GM12878 (cell line): ENCODE measurements around the gene NFATC3. TPM values are rescaled to one million over a fixed set of nuclear protein-coding genes. Genes with fewer than 3 reads are reported as not detected.

Source experiments
- ATAC-seq: fragments of 200-7000 bp; cut with Tn5 transposase; 3 replicates; pipeline ENCODE4 v1.9.1; 2020; ENCODE audit warnings: mild to moderate bottlenecking, moderate library complexity
- BruUV-seq: library from RNA; stranded (reverse); fragments of 400-500 nt; replicated peaks from 2 replicates; lab custom pipeline; 2021; lab: Mats Ljungman, UMichigan
- CTCF ChIA-PET: fragments of 300-600 bp; sonication (Branson Sonifier 250); formaldehyde crosslinking; extraction: SDS; loops from one replicate; lab custom pipeline; 2021; ENCODE audit warnings: inconsistent platforms; lab: Yijun Ruan, JAX
- POLR2A ChIA-PET: fragments of 350-600 bp; formaldehyde crosslinking; extraction: SDS; loops from one replicate; lab custom pipeline; 2021; ENCODE audit warnings: inconsistent platforms; lab: Charles Lee
- RAD21 ChIA-PET: fragments of 300-600 bp; sonication (Branson Sonifier 250); formaldehyde crosslinking; loops from one replicate; lab custom pipeline; 2023; ENCODE audit warnings: antibody characterized with exemption; ENCODE audit not compliant: unreplicated experiment; lab: Charles Lee
- SMC1A ChIA-PET: fragments of 300-600 bp; sonication (Branson Sonifier 250); formaldehyde crosslinking; loops from one replicate; lab custom pipeline; 2023; ENCODE audit not compliant: unreplicated experiment, uncharacterized antibody; lab: Charles Lee
- DNase-seq: peaks from one replicate; pipeline ENCODE4 v3.0.0-alpha.2; 2011; ENCODE audit warnings: low read depth, low spot score
- FAIRE-seq: peaks from 3 replicates; lab custom pipeline; 2011; peaks lifted over from hg19 to GRCh38; lab: Jason Lieb, UNC
- H2AFZ ChIP-seq: 2 replicates; pipeline ENCODE4 v1.6.0; 2011; ENCODE audit warnings: low read depth, low read length, control low read depth; ENCODE audit not compliant: control insufficient read depth
- H3K27ac ChIP-seq: 2 replicates; pipeline ENCODE4 v1.5.1; 2011; ENCODE audit warnings: control low read depth; ENCODE audit not compliant: control insufficient read depth, insufficient read depth
- H3K27me3 ChIP-seq, 2 experiments: replicated peaks in 1 of 2; 2 replicates each; pipeline versions ENCODE4 v1.6.0 to v1.6.1; 2011; ENCODE audit warnings: low read length in 1 of 2; ENCODE audit not compliant: control insufficient read depth in 2 of 2, insufficient read depth in 2 of 2
- H3K36me3 ChIP-seq, 2 experiments: 2 replicates each; pipeline ENCODE4 v1.5.1; 2011; ENCODE audit warnings: low read length in 1 of 2; ENCODE audit not compliant: control insufficient read depth in 2 of 2, insufficient read depth in 2 of 2
- H3K4me1 ChIP-seq: 2 replicates; pipeline ENCODE4 v1.6.1; 2011; ENCODE audit warnings: mild to moderate bottlenecking, low read length, moderate library complexity, mixed read lengths; ENCODE audit not compliant: control insufficient read depth, insufficient read depth
- H3K4me2 ChIP-seq: 2 replicates; pipeline ENCODE4 v1.6.0; 2011; ENCODE audit warnings: control low read depth; ENCODE audit not compliant: control insufficient read depth, insufficient read depth
- H3K4me3 ChIP-seq: fragments of 200-600 bp; sonication (generic); 2 replicates; pipeline ENCODE4 v1.5.1; 2016
- H3K79me2 ChIP-seq: 2 replicates; pipeline ENCODE4 v1.6.0; 2011; ENCODE audit warnings: low read length; ENCODE audit not compliant: control insufficient read depth, insufficient read depth
- H3K9ac ChIP-seq: 2 replicates; pipeline ENCODE4 v1.8.0; 2011; ENCODE audit warnings: low read length, control low read depth, mixed read lengths; ENCODE audit not compliant: control insufficient read depth, insufficient read depth
- H3K9me3 ChIP-seq: replicated peaks from 3 replicates; pipeline ENCODE4 v1.5.1; 2011; ENCODE audit warnings: mild to moderate bottlenecking, low read length; ENCODE audit not compliant: control insufficient read depth, insufficient read depth
- H4K20me1 ChIP-seq: 2 replicates; pipeline ENCODE4 v1.6.0; 2011; ENCODE audit not compliant: control insufficient read depth, insufficient read depth
- EED ChIP-seq: sonication (generic); IDR thresholded peaks from 2 replicates; pipeline ENCODE4 v1.6.1; 2016; ENCODE audit warnings: antibody characterized with exemption, low read depth
- GABPA ChIP-seq: IDR thresholded peaks from 2 replicates; pipeline ENCODE4 v1.6.1; 2014; ENCODE audit warnings: antibody characterized with exemption, low read depth, mild to moderate bottlenecking, inconsistent platforms
- JUNB ChIP-seq: IDR thresholded peaks from 2 replicates; pipeline ENCODE4 v1.6.1; 2016; ENCODE audit warnings: antibody characterized with exemption, mild to moderate bottlenecking
- MEF2B ChIP-seq: fragments of 450-650 bp; IDR thresholded peaks from 2 replicates; pipeline ENCODE4 v1.6.1; 2018; ENCODE audit warnings: mild to moderate bottlenecking, moderate library complexity; ENCODE audit not compliant: partially characterized antibody, poor library complexity, severe bottlenecking
- NR2C1 ChIP-seq: fragments of 450-650 bp; IDR thresholded peaks from 2 replicates; pipeline ENCODE4 v1.6.1; 2017; ENCODE audit warnings: antibody characterized with exemption, mild to moderate bottlenecking, moderate library complexity
- POLR2A ChIP-seq: IDR thresholded peaks from 2 replicates; pipeline ENCODE4 v1.6.1; 2011; ENCODE audit warnings: low read depth, mild to moderate bottlenecking, low read length
- SIN3A ChIP-seq: IDR thresholded peaks from 2 replicates; pipeline ENCODE4 v1.6.1; 2012; ENCODE audit warnings: low read depth, low read length, improper control_type of control experiment
- SREBF1 ChIP-seq: IDR thresholded peaks from 2 replicates; pipeline ENCODE4 v1.6.1; 2012; ENCODE audit warnings: mild to moderate bottlenecking, low read length
- YBX1 ChIP-seq: fragments of 450-650 bp; IDR thresholded peaks from 2 replicates; pipeline ENCODE4 v1.6.1; 2016; ENCODE audit warnings: antibody characterized with exemption
- whole genome bisulfite sequencing: methylation state at CpG from one replicate; pipeline ENCODE4 v1.1.6; 2016; ENCODE audit warnings: low lambda C conversion rate; ENCODE audit not compliant: insufficient replicate concordance, insufficient coverage; ENCODE audit errors: missing lambda C conversion rate; 5-methylcytosine and 5-hydroxymethylcytosine counted together
- in situ Hi-C: fragments of 300-500 bp; cut with MboI; formaldehyde crosslinking; loops from 9 replicates; pipeline ENCODE4 v1.14.3; 2018; ENCODE audit warnings: mixed read lengths
- intact Hi-C: fragments of 100-400 bp; cut with micrococcal nuclease; formaldehyde crosslinking; loops from one replicate; pipeline ENCODE4 v1.14.2; 2022; ENCODE audit not compliant: unreplicated experiment
- polyA plus RNA-seq, 11 experiments: library from polyadenylated mRNA; depleted of rRNA in 4 of 11; unstranded in 6 of 11; stranded (reverse) in 5 of 11; fragments of >200 nt; fragmentation: Nextera tagmentation in 4 of 11; fragmentation: Illumina TruSeq in 1 of 11; extraction: Ambion mirVana in 4 of 11; extraction: Trizol in 1 of 11; gene quantifications; 1 replicate in 1 of 11; 2 replicates in 10 of 11; pipeline versions ENCODE4 v1.2.1 to v1.2.3, GENCODE V29; 2011 to 2016; ENCODE audit warnings: inconsistent platforms in 2 of 11, missing spikeins in 2 of 11, low read depth in 1 of 11
- total RNA-seq, 4 experiments: library from RNA; depleted of rRNA in 3 of 4; stranded (reverse); fragments of >200 nt in 3 of 4; fragmentation: Illumina TruSeq in 1 of 4; extraction: Trizol in 1 of 4; gene quantifications; 2 replicates each; pipeline versions ENCODE4 v1.2.1 to v1.2.3, GENCODE V29; 2013 to 2021
- TF ChIP-seq, protein P1 (sequence below): fragments of 450-650 bp; IDR thresholded peaks from 2 replicates; pipeline ENCODE4 v1.6.1; 2017; ENCODE audit warnings: antibody characterized with exemption, mild to moderate bottlenecking, moderate library complexity

The NFATC3 gene
- total and polyA plus RNA-seq, 10 of the 15 experiments (the other 5 are each of a cell fraction or from before 2014, with no cell fraction given): 4.2 to 37.6 (median 24.9) TPM

GRCh38 chr16:68087688-68088087, 2.5 kb downstream of the NFATC3 start:
- Histone ChIP-seq H3K27ac (no peak overlapping the region), H3K4me2 (peak overlapping the region; percentile 80), H3K9me3 (no peaks in the 10 kb centered on the region), H3K9ac (peak overlapping the region; percentile 1; the same call in 1 of the 2 replicates), H4K20me1 (no peaks in the 10 kb centered on the region), H3K79me2 (peaks cover 68% of the 10 kb centered on the region), H3K27me3 (no peaks in the 10 kb centered on the region), H2AFZ (no peak overlapping the region), H3K4me1 (peaks cover 25% of the 10 kb centered on the region), H3K4me3 (peak overlapping the region; percentile 88), H3K36me3 (no peaks in the 10 kb centered on the region)
- ATAC-seq (no peak), DNase-seq (no peak), FAIRE-seq (no peak)
- 35% methylated on average over 2 of the region's 2 CpGs for WGBS
- intact Hi-C loops (loop anchor here (5.0 kb wide), 1 partner anchor 40 kb away; no protein-coding TSS in a partner anchor), in situ Hi-C loops (no loop called here)
- BruUV-seq: no TSS peak
- ChIA-PET RAD21 (interaction anchor here (0.9 to 1.3 kb wide), 4 partner anchors 9 to 77 kb away, joined by 3 to 5 read pairs (median 3); no protein-coding TSS in a partner anchor), POLR2A (interaction anchor here (1.0 to 6.1 kb wide), 2 partner anchors 15 to 32 kb away, joined by 10 to 135 read pairs; no protein-coding TSS in a partner anchor), SMC1A (interaction anchor here (1.4 to 6.6 kb wide), 5 partner anchors 9 to 141 kb away, joined by 3 to 67 read pairs (median 9); no protein-coding TSS in a partner anchor), CTCF (interaction anchor here (1.1 to 8.8 kb wide), 6 partner anchors 8 to 142 kb away, joined by 3 to 109 read pairs (median 4); no protein-coding TSS in a partner anchor)
- TF ChIP-seq GABPA (no peak), EED (no peak), MEF2B (no peak), SREBF1 (no peak), JUNB (no peak), POLR2A (no peak), YBX1 (no peak), NR2C1 (no peak), SIN3A (no peak)
- TF ChIP-seq, protein P1, sequence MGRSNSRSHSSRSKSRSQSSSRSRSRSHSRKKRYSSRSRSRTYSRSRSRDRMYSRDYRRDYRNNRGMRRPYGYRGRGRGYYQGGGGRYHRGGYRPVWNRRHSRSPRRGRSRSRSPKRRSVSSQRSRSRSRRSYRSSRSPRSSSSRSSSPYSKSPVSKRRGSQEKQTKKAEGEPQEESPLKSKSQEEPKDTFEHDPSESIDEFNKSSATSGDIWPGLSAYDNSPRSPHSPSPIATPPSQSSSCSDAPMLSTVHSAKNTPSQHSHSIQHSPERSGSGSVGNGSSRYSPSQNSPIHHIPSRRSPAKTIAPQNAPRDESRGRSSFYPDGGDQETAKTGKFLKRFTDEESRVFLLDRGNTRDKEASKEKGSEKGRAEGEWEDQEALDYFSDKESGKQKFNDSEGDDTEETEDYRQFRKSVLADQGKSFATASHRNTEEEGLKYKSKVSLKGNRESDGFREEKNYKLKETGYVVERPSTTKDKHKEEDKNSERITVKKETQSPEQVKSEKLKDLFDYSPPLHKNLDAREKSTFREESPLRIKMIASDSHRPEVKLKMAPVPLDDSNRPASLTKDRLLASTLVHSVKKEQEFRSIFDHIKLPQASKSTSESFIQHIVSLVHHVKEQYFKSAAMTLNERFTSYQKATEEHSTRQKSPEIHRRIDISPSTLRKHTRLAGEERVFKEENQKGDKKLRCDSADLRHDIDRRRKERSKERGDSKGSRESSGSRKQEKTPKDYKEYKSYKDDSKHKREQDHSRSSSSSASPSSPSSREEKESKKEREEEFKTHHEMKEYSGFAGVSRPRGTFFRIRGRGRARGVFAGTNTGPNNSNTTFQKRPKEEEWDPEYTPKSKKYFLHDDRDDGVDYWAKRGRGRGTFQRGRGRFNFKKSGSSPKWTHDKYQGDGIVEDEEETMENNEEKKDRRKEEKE: no peak
